Heart left ventricle (tissue), 13 donors: ENCODE measurements around the gene LTA4H.

Experiments
- CTCF ChIP-seq, 12 donors: fragments of 200-600 bp; sonication (generic) in 4 of 12; IDR thresholded peaks; one replicate each; pipeline versions ENCODE4 v1.5.0 to v1.8.0; 2018 to 2022; ENCODE audit warnings: antibody characterized with exemption in 12 of 12, mild to moderate bottlenecking in 5 of 12
- POLR2A ChIP-seq, 2 donors: fragments of 450-650 bp; IDR thresholded peaks; one replicate each; pipeline ENCODE4 v1.6.1; 2017; ENCODE audit warnings: antibody characterized with exemption in 2 of 2, mild to moderate bottlenecking in 2 of 2, moderate library complexity in 2 of 2
- donor health status: ischemic (EF 13 %, LVEDD 7.1; RV severe dilation, severe dysfunction).
- donor health status: DM: no; HTN: yes; CAD: no.
- donor health status: DM: no; HTN: no; CAD: no.
- donor health status: ischemic (EF 25% LVEDD 6.9; RV normal size, moderate dysfunction).
- donor health status: ischemic (EF 25% LVEDD 5.7; RV mildly dilated, moderate dysfunction).
- donor health status: ischemic (EF 35%, LVEDD 5.7; RV mildly dilated, moderate dysfunction).
- donor health status: nonischemic (EF 11% LVEDD 7.7; RV severe dilation, severe dysfunction).
- donor health status: DM: yes; HTN: yes; CAD: no.
- donor health status: PGD.
- donor health status: ischemic (EF 29% LVEDD 5.4; RV normal size, mild dysfunction).
- donor health status: nonischemic (EF 23%, LVEDD 6.1; RV moderate dilation, normal function).

GRCh38 chr12:96046543-96047228 is 11.3 kb upstream of the LTA4H start:
- TF ChIP-seq CTCF (IDR thresholded peaks at IDR 0.05) (no peak), POLR2A (IDR thresholded peaks at IDR 0.05) (no peak)
